Breast epithelium (tissue), 4 donors: ENCODE results near the gene ATAD2B. TPM values are rescaled to one million over a fixed set of nuclear protein-coding genes. Genes with fewer than 3 reads are reported as not detected.

ENCODE experiments used
- DNase-seq, 2 donors: peaks; one replicate each; pipeline ENCODE4 v3.0.0-alpha.2; 2019; ENCODE audit warnings: low spot score in 2 of 2
- H3K27ac ChIP-seq, 2 donors: fragments of 200-600 bp; sonication (generic) in 1 of 2; one replicate each; pipeline ENCODE4 v1.5.1; 2016 to 2019; ENCODE audit warnings: mild to moderate bottlenecking in 1 of 2
- H3K27me3 ChIP-seq, 2 donors: fragments of 200-600 bp; sonication (generic) in 1 of 2; one replicate each; pipeline versions ENCODE4 v1.5.1 to v1.6.0; 2017 to 2019; ENCODE audit warnings: control low read depth in 1 of 2, mild to moderate bottlenecking in 1 of 2
- H3K36me3 ChIP-seq: fragments of 200-600 bp; one replicate; pipeline ENCODE4 v1.5.1; 2019
- H3K4me1 ChIP-seq, 2 donors: fragments of 200-600 bp; sonication (generic); one replicate each; pipeline ENCODE4 v1.5.1; 2016 to 2019; ENCODE audit warnings: control low read depth in 1 of 2
- H3K4me3 ChIP-seq, 3 donors: fragments of 200-600 bp; sonication (generic); 1 replicate in 2 of 3; 2 replicates in 1 of 3; pipeline ENCODE4 v1.5.1; 2016 to 2019; ENCODE audit warnings: mild to moderate bottlenecking in 3 of 3, moderate library complexity in 2 of 3
- H3K9me3 ChIP-seq, 2 donors: fragments of 200-600 bp; sonication (generic) in 1 of 2; one replicate each; pipeline ENCODE4 v1.5.1; 2016 to 2019; ENCODE audit warnings: control low read depth in 1 of 2
- POLR2A ChIP-seq: fragments of 450-650 bp; IDR thresholded peaks from one replicate; pipeline ENCODE4 v1.6.1; 2016; ENCODE audit warnings: antibody characterized with exemption, mild to moderate bottlenecking, moderate library complexity
- POLR2AphosphoS5 ChIP-seq, 3 donors: sonication (generic); formaldehyde crosslinking; IDR thresholded peaks; one replicate each; pipeline ENCODE4 v1.6.1; 2017; ENCODE audit warnings: antibody characterized with exemption in 3 of 3
- intact Hi-C: fragments of 100-400 bp; cut with DNase I; formaldehyde crosslinking; loops from one replicate; pipeline ENCODE4 v1.15.1; 2023; ENCODE audit warnings: low total_unique reads
- total RNA-seq, 3 donors: library from RNA; depleted of rRNA; stranded (reverse); fragments of >200 nt; gene quantifications; one replicate each; pipeline ENCODE4 v1.1.0, GENCODE V29; 2016
- TF ChIP-seq, protein P1 (sequence below), 3 donors: fragments of 450-650 bp; IDR thresholded peaks; one replicate each; pipeline ENCODE4 v1.5.1; 2016 to 2017; ENCODE audit warnings: antibody characterized with exemption in 3 of 3, mild to moderate bottlenecking in 3 of 3, moderate library complexity in 3 of 3

ATAD2B gene
- total RNA-seq, 3 donors from 2014 or later, result 22.6 to 48.1 (median 34.4) TPM

DNA sequence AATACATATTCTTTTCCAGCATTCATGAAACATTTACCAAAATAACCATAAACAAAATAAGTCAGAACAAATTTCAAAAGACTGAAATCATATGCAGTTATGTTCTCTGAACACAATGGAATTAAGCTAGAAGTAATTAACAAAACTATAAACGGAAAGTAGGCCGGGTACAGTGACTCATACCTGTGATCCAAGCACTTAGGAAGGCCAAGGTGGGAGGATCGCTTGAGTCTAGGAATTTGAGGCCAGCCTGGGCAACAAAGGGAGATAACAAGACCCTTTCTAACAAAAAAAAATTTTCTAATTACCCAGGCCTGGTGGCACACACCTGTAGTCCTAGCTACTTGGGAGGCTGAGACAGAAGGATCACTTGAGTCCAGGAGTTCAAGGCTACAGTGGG, 14.9 kb downstream of the ATAD2B start:
- H3K4me3 ChIP-seq, result no peak overlapping the region
- no peak for DNase-seq
- H3K9me3 ChIP-seq, result no peaks in the 10 kb centered on the region
- H3K27ac ChIP-seq, result no peak overlapping the region
- H3K36me3 ChIP-seq, result no peaks in the 10 kb centered on the region
- intact Hi-C loops, result no loop called here
- no peaks in the 10 kb centered on the region for H3K27me3 ChIP-seq
- H3K4me1 ChIP-seq, result peaks cover 0 to 3% of the 10 kb centered on the region in 2 donors
- TF ChIP-seq POLR2A, result no peak
- no peak for TF ChIP-seq POLR2AphosphoS5 (IDR thresholded peaks at IDR 0.05)
- TF ChIP-seq, protein P1, sequence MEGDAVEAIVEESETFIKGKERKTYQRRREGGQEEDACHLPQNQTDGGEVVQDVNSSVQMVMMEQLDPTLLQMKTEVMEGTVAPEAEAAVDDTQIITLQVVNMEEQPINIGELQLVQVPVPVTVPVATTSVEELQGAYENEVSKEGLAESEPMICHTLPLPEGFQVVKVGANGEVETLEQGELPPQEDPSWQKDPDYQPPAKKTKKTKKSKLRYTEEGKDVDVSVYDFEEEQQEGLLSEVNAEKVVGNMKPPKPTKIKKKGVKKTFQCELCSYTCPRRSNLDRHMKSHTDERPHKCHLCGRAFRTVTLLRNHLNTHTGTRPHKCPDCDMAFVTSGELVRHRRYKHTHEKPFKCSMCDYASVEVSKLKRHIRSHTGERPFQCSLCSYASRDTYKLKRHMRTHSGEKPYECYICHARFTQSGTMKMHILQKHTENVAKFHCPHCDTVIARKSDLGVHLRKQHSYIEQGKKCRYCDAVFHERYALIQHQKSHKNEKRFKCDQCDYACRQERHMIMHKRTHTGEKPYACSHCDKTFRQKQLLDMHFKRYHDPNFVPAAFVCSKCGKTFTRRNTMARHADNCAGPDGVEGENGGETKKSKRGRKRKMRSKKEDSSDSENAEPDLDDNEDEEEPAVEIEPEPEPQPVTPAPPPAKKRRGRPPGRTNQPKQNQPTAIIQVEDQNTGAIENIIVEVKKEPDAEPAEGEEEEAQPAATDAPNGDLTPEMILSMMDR (IDR thresholded peaks at IDR 0.05), result no peak

GRCh38 chr2:23905155-23905554, 21.8 kb downstream of the ATAD2B start:
- no peak overlapping the region for H3K27ac ChIP-seq
- H3K4me3 ChIP-seq, result no peak overlapping the region
- intact Hi-C loops, result no loop called here
- TF ChIP-seq, protein P1 (IDR thresholded peaks at IDR 0.05), result no peak
- TF ChIP-seq POLR2AphosphoS5 (IDR thresholded peaks at IDR 0.05), result no peak
- no peak for TF ChIP-seq POLR2A
- H3K36me3 ChIP-seq, result no peaks in the 10 kb centered on the region
- H3K4me1 ChIP-seq, result no peaks in the 10 kb centered on the region
- no peaks in the 10 kb centered on the region for H3K27me3 ChIP-seq
- no peak for DNase-seq
- no peaks in the 10 kb centered on the region for H3K9me3 ChIP-seq

GRCh38 chr2:23904692-23905091, 22.2 kb downstream of the ATAD2B start:
- Histone ChIP-seq H3K36me3 (no peaks in the 10 kb centered on the region), H3K27me3 (no peaks in the 10 kb centered on the region), H3K9me3 (no peaks in the 10 kb centered on the region), H3K4me3 (no peak overlapping the region), H3K4me1 (no peaks in the 10 kb centered on the region), H3K27ac (no peak overlapping the region)
- DNase-seq, result no peak
- TF ChIP-seq POLR2AphosphoS5 (IDR thresholded peaks at IDR 0.05) (no peak), POLR2A (no peak)
- TF ChIP-seq, protein P1 (IDR thresholded peaks at IDR 0.05), result no peak
- intact Hi-C loops, result no loop called here

- Histone ChIP-seq H3K27me3 (no peaks in the 10 kb centered on the region), H3K9me3 (no peaks in the 10 kb centered on the region), H3K4me1 (no peaks in the 10 kb centered on the region), H3K4me3 (no peak overlapping the region), H3K27ac (no peak overlapping the region), H3K36me3 (no peaks in the 10 kb centered on the region)
- no peak for DNase-seq
- intact Hi-C loops, result no loop called here
- no peak for TF ChIP-seq POLR2A
- TF ChIP-seq, protein P1 (IDR thresholded peaks at IDR 0.05), result no peak
- no peak for TF ChIP-seq POLR2AphosphoS5 (IDR thresholded peaks at IDR 0.05)
Observed at GRCh38 chr2:23904215-23904614, 22.7 kb downstream of the ATAD2B start.

DNA sequence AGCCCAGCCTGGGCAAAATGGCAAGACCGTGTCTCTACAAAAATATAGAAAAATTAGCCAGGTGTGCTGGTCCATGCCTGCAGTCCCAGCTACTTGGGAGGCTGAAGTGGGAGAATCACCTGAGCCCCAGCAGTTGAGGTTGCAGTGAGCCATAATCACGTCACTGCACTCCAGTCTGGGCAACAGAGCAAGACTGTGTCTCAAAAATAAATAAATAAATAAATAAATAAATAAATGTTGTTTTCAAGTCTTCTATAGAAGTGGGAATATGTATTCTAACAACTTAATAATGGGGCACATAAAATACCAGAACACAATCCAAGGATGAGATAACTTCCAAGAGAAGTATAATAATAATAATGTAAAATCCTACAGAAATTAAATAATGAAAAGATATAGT, 23.9 kb downstream of the ATAD2B start:
- intact Hi-C loops, result no loop called here
- DNase-seq, result no peak
- Histone ChIP-seq H3K27me3 (no peaks in the 10 kb centered on the region), H3K36me3 (no peaks in the 10 kb centered on the region), H3K4me1 (no peaks in the 10 kb centered on the region), H3K9me3 (no peaks in the 10 kb centered on the region), H3K4me3 (no peak overlapping the region), H3K27ac (no peak overlapping the region)
- TF ChIP-seq POLR2AphosphoS5 (IDR thresholded peaks at IDR 0.05) (no peak), POLR2A (no peak)
- TF ChIP-seq, protein P1 (IDR thresholded peaks at IDR 0.05), result no peak
